Choroid plexus epithelial cell (primary cell): ENCODE measurements around the gene SPACA4.
"Not testable (repeated sequence)": the region's sequence is repeated elsewhere in the genome, so short reads cannot be mapped to it uniquely, and the experiment has no call there.

ENCODE experiments used
- DNase-seq: peaks from one replicate; pipeline ENCODE4 v3.0.0-alpha.2; 2010; ENCODE audit warnings: low read depth
- H3K4me3 ChIP-seq: 2 replicates; pipeline ENCODE4 v1.5.1; 2011; ENCODE audit warnings: low read depth, mild to moderate bottlenecking, control low read depth, low read length, moderate library complexity
- TF ChIP-seq, protein P1 (sequence below): conservative IDR thresholded peaks from 2 replicates; pipeline ENCODE4 v1.5.1; 2011; ENCODE audit warnings: low read depth, mild to moderate bottlenecking, control low read depth, inconsistent platforms, low read length, moderate library complexity

Gene SPACA4

GRCh38 chr19:48568345-48568886 is 38.1 kb upstream of the SPACA4 start:
- peak; percentile 64 for DNase-seq
- TF ChIP-seq, protein P1, sequence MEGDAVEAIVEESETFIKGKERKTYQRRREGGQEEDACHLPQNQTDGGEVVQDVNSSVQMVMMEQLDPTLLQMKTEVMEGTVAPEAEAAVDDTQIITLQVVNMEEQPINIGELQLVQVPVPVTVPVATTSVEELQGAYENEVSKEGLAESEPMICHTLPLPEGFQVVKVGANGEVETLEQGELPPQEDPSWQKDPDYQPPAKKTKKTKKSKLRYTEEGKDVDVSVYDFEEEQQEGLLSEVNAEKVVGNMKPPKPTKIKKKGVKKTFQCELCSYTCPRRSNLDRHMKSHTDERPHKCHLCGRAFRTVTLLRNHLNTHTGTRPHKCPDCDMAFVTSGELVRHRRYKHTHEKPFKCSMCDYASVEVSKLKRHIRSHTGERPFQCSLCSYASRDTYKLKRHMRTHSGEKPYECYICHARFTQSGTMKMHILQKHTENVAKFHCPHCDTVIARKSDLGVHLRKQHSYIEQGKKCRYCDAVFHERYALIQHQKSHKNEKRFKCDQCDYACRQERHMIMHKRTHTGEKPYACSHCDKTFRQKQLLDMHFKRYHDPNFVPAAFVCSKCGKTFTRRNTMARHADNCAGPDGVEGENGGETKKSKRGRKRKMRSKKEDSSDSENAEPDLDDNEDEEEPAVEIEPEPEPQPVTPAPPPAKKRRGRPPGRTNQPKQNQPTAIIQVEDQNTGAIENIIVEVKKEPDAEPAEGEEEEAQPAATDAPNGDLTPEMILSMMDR, result no peak
- peak overlapping the region; percentile 14 for H3K4me3 ChIP-seq

GRCh38 chr19:48569814-48570213 is 36.7 kb upstream of the SPACA4 start:
- TF ChIP-seq, protein P1, result no peak
- H3K4me3 ChIP-seq, result no peak overlapping the region
- no peak for DNase-seq

DNA sequence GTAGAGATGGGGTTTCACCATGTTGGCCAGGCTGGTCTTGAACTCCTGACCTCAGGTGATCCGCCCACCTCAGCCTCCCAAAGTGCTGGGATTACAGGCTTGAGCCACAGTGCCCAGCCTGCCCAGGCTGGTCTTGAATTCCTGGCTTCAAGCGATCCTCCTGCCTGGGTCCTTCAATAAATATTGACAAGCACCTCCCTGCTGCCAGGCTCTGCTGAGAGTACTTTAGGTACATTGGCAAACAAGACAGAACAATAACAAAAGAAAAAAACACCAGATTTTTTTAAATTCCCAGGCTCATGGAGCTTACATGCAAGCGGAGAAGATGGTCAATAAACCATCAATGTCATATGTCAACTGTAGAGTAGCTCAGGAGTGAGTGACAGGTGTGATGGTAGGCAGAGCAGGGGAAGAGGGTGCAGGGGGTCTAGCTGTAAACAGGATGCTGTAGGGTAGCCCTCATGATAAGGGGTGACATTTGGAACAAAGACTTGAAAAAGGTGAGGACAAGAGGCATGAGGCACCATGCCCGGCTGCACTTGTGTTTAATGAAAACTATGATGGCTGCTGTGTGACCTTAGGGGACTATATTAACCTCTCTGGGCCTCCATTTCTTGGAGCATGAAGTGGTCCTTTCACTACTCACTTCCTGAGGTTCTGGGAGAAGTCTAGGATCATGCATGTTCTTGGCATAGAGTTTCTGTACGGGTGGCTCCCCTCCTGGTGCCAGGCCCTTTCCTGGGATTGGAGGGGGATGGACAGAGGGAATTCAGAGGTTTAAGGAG is 35.0 kb upstream of the SPACA4 start:
- DNase-seq, result no peak
- TF ChIP-seq, protein P1, result no peak
- H3K4me3 ChIP-seq, result no peak overlapping the region

DNA sequence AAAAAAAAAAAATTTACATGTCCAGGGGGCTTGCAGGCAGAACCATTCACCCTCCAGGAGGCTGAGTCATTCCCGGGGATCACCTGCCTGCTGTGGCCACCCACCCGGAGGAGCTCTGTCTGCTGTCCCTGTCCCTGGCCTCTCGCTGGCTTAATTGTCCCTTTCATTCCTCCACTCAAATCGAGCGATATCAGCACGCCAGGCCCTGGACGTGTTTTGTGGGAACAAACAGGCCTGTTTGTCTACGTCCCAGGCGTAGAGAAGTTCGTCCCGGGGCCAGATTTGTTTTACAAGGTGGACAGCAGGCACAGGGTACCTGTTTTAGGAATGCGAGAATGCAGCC is 33.4 kb upstream of the SPACA4 start:
- H3K4me3 ChIP-seq, result no peak overlapping the region
- TF ChIP-seq, protein P1, result no peak
- no peak for DNase-seq

GRCh38 chr19:48575931-48576622 is 30.5 kb upstream of the SPACA4 start:
- TF ChIP-seq, protein P1, result no peak
- no peak for DNase-seq
- H3K4me3 ChIP-seq, result no peak overlapping the region

DNA sequence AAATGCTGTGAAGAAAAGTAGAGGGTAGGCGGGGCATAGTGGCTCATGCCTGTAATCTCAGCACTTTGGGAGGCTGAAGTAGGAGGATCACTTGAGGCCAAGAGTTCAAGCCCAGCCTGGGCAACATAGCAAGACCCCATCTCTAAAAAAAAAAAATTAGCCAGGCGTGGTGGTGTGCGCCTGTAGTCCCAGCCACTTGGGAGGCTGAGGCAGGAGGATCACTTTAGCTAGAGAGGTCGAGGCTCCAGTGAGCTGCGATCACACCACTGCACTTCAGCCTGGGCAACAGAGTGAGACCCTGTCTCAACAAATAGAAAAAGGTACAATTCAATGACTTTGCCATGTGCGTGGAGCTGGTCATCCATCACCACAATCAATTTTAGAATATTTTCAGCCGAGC is 28.6 kb upstream of the SPACA4 start:
- DNase-seq, H3K4me3 ChIP-seq: not testable (repeated sequence)

GRCh38 chr19:48578891-48579290 is 27.7 kb upstream of the SPACA4 start:
- DNase-seq, result peak; percentile 41
- TF ChIP-seq, protein P1, result no peak
- no peak overlapping the region for H3K4me3 ChIP-seq
